Erythroblast (primary cell): Measurements from ENCODE around the gene FAM83D.
"Not testable (repeated sequence)": the region's sequence is repeated elsewhere in the genome, so short reads cannot be mapped to it uniquely, and the experiment has no call there.

Experiments used
- DNase-seq, 2 experiments: peaks; one replicate each; lab custom pipeline; 2025; lab: John Stamatoyannopoulos, UW
- GATA1 ChIP-seq: IDR thresholded peaks from 2 replicates; pipeline ENCODE4 v1.6.1; 2011; ENCODE audit warnings: low read depth, mild to moderate bottlenecking, control low read depth, low read length, moderate library complexity
- POLR2A ChIP-seq: IDR thresholded peaks from 2 replicates; pipeline ENCODE4 v1.6.1; 2011; ENCODE audit warnings: mild to moderate bottlenecking, low read length

FAM83D gene

DNA sequence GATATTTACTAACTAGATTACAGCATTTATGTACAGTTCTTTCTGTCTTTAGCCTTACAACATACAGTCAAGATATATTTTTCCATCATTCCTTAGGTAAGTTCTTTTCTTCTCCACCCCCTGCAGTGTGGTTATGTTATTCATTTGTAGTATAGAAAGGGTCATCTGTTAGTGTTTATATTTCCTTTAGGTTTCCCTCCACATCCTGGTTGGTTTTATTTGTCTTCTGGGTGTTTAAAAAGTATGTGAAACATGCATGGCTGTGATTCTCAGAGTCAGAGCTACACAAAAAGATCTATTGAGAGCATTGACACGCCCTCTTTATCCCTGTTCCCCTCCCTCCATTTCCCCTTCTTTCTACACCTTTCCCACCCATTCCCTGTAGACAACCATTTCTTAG, 56.1 kb downstream of the FAM83D start:
- DNase-seq = no peak
- TF ChIP-seq POLR2A (no peak), GATA1 (no peak)

- TF ChIP-seq POLR2A (no peak), GATA1 (no peak)
- no peak for DNase-seq
Measured at GRCh38 chr20:38985060-38985459, 58.8 kb downstream of the FAM83D start.

GRCh38 chr20:38985603-38986170, 59.5 kb downstream of the FAM83D start:
- DNase-seq = no peak
- TF ChIP-seq GATA1 = no peak
- TF ChIP-seq POLR2A = no peak

DNA sequence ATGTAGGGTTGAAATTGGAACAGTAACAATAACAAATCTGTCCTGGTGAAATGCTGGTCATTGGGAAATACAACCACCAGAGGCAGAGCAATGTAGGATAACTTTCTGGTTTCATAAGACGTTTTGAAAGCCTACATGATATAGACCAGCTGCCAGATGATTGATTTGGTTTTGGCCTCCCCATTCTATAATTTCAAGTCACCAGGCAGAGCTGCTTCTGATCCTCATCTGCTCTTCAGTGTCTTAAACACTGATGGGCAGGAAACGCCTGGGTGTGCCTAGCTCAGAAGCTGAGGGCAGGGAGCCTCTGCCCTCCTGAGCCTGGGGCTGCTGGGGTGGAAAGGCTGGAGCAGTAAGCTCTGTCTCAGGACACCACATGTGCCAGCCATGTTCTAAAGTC, 60.4 kb downstream of the FAM83D start:
- DNase-seq = no peak
- no peak for TF ChIP-seq GATA1
- no peak for TF ChIP-seq POLR2A

DNA sequence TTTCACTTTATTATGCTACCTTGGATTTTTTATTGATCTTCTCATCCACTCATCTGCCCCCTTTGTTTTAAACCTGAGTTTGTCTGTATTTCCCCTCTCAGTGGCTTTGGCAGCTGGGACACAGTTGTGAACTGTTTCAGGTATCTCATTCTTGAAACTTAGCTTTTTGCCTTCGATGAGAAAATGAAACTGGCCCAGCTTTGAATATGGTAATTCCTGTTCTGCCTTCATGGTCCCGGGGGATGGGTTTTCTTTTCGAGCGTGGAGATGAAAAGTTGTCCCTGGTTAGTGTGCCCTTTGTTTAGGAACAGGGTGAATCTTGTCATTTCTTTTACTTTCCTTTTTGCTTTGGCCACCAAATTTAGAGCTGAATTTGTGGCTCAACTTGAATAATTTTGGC, 61.6 kb downstream of the FAM83D start:
- DNase-seq = no peak
- TF ChIP-seq GATA1 (no peak), POLR2A (no peak)

DNA sequence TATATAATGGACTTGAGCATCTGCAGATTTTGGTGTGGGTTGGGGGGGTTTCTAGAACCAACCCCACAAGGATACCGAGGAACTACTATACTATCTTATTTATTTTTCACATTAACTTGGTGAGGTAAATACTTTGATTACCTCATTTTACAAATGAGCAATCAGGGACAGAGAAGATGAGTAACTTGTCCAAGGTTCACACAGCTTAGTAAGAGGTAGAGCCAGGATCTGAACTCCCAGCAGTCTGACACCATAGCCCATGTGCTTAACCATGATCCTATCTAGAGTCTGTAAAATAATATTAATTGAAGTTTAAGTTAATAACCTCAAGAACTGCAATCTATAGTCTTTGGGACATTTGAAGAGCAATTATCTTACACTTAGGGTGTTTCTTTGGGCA, 64.5 kb downstream of the FAM83D start:
- TF ChIP-seq POLR2A = no peak
- no peak for TF ChIP-seq GATA1
- DNase-seq = no peak

DNA sequence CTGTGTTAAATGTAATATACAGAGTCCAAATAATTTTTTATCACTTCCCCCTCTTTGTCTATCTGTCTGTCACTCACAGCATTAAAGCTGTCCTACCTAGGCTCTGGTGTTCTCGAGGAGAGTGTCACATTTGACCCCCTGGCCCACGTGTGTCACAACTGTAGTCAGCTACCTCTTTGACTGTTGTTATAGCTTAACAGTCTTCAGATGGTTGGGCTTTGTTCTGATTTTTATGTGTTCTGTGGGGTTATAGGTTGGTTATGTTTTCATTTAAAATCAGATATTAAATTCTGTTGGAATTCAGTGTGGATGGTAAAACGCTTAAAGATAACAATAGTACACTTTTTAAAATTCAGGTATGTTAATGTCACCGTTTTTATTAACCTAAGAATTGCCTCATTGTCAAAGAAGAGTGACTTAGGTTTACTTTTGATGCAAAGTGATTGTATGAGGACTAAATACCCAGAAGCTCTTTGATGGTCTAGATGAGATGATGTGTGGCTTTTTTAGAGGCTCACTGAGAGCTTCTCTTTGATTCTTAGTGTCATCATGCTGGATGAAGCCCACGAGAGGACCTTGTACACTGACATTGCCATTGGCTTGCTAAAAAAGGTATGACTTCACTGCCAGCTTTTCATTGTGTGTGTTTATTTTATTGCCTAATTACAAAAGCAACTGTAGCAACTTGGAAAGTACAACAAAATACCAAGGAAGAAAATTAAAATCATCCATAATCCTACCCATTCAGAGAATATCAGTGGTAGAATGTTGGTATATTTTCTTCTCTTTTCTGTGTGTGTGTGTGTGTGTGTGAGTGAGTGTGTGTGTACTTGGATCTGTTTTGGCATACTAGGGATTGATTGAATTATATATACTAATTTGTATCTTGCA, 65.8 kb downstream of the FAM83D start:
- no peak for DNase-seq
- TF ChIP-seq POLR2A = no peak
- no peak for TF ChIP-seq GATA1

DNA sequence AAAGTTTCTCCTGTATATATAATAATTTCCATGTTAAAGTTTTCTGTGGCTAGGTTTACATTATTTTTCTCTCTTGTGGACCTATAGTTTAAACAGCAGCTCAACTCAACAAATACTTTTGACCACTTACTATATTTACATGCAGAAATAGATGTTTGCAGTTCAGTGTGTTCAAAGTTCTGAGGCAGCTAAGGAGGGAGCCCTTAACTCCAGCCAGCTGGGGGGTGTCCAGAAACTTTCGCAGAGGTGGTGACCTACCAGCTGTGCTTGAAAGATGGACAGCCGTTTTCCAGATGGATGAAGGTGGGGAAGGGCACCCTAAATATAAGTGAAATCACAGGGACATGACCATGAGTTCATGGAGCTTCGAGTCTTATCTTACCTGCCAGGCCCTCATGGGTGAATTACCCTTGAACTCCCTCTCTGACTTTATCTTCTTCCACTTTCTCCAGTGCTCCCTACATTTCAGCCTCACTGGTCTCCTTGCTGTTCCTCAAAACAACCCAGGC, 69.4 kb downstream of the FAM83D start:
- TF ChIP-seq POLR2A = no peak
- no peak for TF ChIP-seq GATA1
- peak; percentile 43 to 47 for DNase-seq

- DNase-seq = not testable (repeated sequence)
Measured at GRCh38 chr20:38996866-38997265, 70.6 kb downstream of the FAM83D start.

DNA sequence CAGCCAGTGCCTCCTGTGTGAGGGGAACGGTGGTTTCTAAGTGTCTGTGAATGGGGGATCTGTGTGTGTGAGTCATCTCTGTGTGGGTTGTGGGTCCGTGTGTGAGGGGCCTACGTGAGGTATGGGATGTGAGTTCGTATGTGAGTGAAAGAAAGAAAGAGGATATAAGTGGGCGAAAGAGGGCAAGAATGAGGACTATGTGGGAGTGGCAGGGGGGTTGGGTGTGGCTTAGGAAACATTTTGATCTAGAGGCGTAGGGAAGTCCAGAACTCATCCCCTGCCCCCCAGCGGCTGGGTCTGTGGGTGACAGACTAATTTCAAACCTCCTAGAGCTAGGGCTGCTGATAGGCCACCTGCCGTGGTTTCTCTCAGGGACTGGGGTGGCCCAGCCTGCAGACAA, 71.4 kb downstream of the FAM83D start:
- DNase-seq = peak; percentile 31 to 47
- TF ChIP-seq POLR2A (no peak), GATA1 (no peak)

GRCh38 chr20:38999217-38999616, 73.0 kb downstream of the FAM83D start:
- no peak for TF ChIP-seq GATA1
- no peak for TF ChIP-seq POLR2A
- no peak for DNase-seq

- no peak for DNase-seq
- TF ChIP-seq POLR2A (no peak), GATA1 (no peak)
Measured at GRCh38 chr20:38999965-39000910, 74.0 kb downstream of the FAM83D start.
